ENCODE data around the gene APOBEC3C.
"Not testable (repeated sequence)": the region's sequence is repeated elsewhere in the genome, so short reads cannot be mapped to it uniquely, and the experiment has no call there.

APOBEC3C gene

GRCh38 chr22:38989466-38989865, 24.6 kb upstream of the APOBEC3C start:
- H3K4me1 Mint-ChIP-seq = peaks cover 74% of the 10 kb centered on the region
- peaks cover 29% of the 10 kb centered on the region for H3K27me3 Mint-ChIP-seq
- peaks cover 1% of the 10 kb centered on the region for H3K9me3 Mint-ChIP-seq
- DNase-seq = peak; percentile 68
- H3K36me3 Mint-ChIP-seq = peaks cover 3% of the 10 kb centered on the region
- H3K27ac Mint-ChIP-seq = peak overlapping the region; percentile 91
- CTCF ChIA-PET = interaction anchor here (0.9 to 1.1 kb wide), 2 partner anchors 14 to 16 kb away, joined by 3 read pairs; no protein-coding TSS in a partner anchor
- H3K4me3 Mint-ChIP-seq = peak overlapping the region; percentile 21

- not testable (repeated sequence) for H3K36me3 Mint-ChIP-seq, H3K27ac Mint-ChIP-seq, H3K4me3 Mint-ChIP-seq, H3K9me3 Mint-ChIP-seq
- CTCF ChIA-PET = interaction anchor here (2.4 kb wide), 1 partner anchor 10 kb away, joined by 11 read pairs; no protein-coding TSS in a partner anchor
- peak; percentile 34 for DNase-seq
- Mint-ChIP-seq H3K27me3 (peaks cover 56% of the 10 kb centered on the region), H3K4me1 (peaks cover 40% of the 10 kb centered on the region)
Measured at GRCh38 chr22:38992871-38993371, 21.1 kb upstream of the APOBEC3C start.

GRCh38 chr22:38996105-38996504, 18.0 kb upstream of the APOBEC3C start:
- Mint-ChIP-seq H3K27ac (no peak overlapping the region), H3K27me3 (peaks cover 65% of the 10 kb centered on the region), H3K4me1 (peaks cover 15% of the 10 kb centered on the region), H3K4me3 (no peak overlapping the region), H3K9me3 (peaks cover 6% of the 10 kb centered on the region), H3K36me3 (no peaks in the 10 kb centered on the region)
- CTCF ChIA-PET = interaction anchor here (1.5 to 2.0 kb wide), 2 partner anchors 10 to 127 kb away, joined by 7 to 9 read pairs; no protein-coding TSS in a partner anchor
- DNase-seq = no peak

GRCh38 chr22:38997518-38997917, 16.5 kb upstream of the APOBEC3C start:
- H3K9me3 Mint-ChIP-seq = peaks cover 6% of the 10 kb centered on the region
- H3K36me3 Mint-ChIP-seq = no peaks in the 10 kb centered on the region
- CTCF ChIA-PET = interaction anchor here (1.2 to 1.5 kb wide), 2 partner anchors 9 to 127 kb away, joined by 5 to 9 read pairs; no protein-coding TSS in a partner anchor
- H3K4me3 Mint-ChIP-seq = no peak overlapping the region
- peaks cover 62% of the 10 kb centered on the region for H3K27me3 Mint-ChIP-seq
- H3K4me1 Mint-ChIP-seq = peaks cover 15% of the 10 kb centered on the region
- no peak for DNase-seq
- no peak overlapping the region for H3K27ac Mint-ChIP-seq

GRCh38 chr22:39003165-39003638, 10.9 kb upstream of the APOBEC3C start:
- H3K36me3 Mint-ChIP-seq = no peaks in the 10 kb centered on the region
- no peak overlapping the region for H3K4me3 Mint-ChIP-seq

GRCh38 chr22:39007177-39007576, 6.9 kb upstream of the APOBEC3C start:
- CTCF ChIA-PET = interaction anchor here (0.6 to 2.7 kb wide), 8 partner anchors 11 to 300 kb away, joined by 3 to 9 read pairs (median 3); no protein-coding TSS in a partner anchor
- peaks cover 28% of the 10 kb centered on the region for H3K4me1 Mint-ChIP-seq
- no peak overlapping the region for H3K27ac Mint-ChIP-seq
- peaks cover 40% of the 10 kb centered on the region for H3K27me3 Mint-ChIP-seq
- no peak for DNase-seq
- no peaks in the 10 kb centered on the region for H3K36me3 Mint-ChIP-seq
- no peaks in the 10 kb centered on the region for H3K9me3 Mint-ChIP-seq
- no peak overlapping the region for H3K4me3 Mint-ChIP-seq

More at GRCh38 chr22:39003165-39003638, 10.9 kb upstream of the APOBEC3C start:
- H3K9me3 Mint-ChIP-seq = peaks cover 2% of the 10 kb centered on the region
- H3K27me3 Mint-ChIP-seq = peaks cover 49% of the 10 kb centered on the region
- DNase-seq = peak; percentile 86
- no peak overlapping the region for H3K27ac Mint-ChIP-seq
- CTCF ChIA-PET = interaction anchor here (0.5 to 4.6 kb wide), 24 partner anchors 10 to 308 kb away, joined by 3 to 81 read pairs (median 4); partner anchors contain the start of genes APOBEC3B and APOBEC3C
- H3K4me1 Mint-ChIP-seq = peaks cover 15% of the 10 kb centered on the region

- H3K4me3 Mint-ChIP-seq, H3K27ac Mint-ChIP-seq: not testable (repeated sequence)
Measured at GRCh38 chr22:39008271-39008850, 5.7 kb upstream of the APOBEC3C start.

GRCh38 chr22:39010946-39011345, 3.1 kb upstream of the APOBEC3C start:
- H3K4me1 Mint-ChIP-seq = peaks cover 44% of the 10 kb centered on the region

More at GRCh38 chr22:39008271-39008850, 5.7 kb upstream of the APOBEC3C start:
- H3K36me3 Mint-ChIP-seq, DNase-seq, H3K9me3 Mint-ChIP-seq: not testable (repeated sequence)
- Mint-ChIP-seq H3K4me1 (peaks cover 27% of the 10 kb centered on the region), H3K27me3 (peaks cover 35% of the 10 kb centered on the region)
- CTCF ChIA-PET = interaction anchor here (0.8 to 1.1 kb wide), 2 partner anchors 110 to 128 kb away, joined by 3 to 4 read pairs; no protein-coding TSS in a partner anchor

GRCh38 chr22:39012533-39013511, 1.2 kb upstream of the APOBEC3C start:
- Mint-ChIP-seq H3K4me3 (peak overlapping the region; percentile 48), H3K36me3 (peaks cover 17% of the 10 kb centered on the region), H3K9me3 (no peaks in the 10 kb centered on the region), H3K27ac (peak overlapping the region; percentile 80), H3K27me3 (peaks cover 9% of the 10 kb centered on the region), H3K4me1 (peaks cover 53% of the 10 kb centered on the region)
- DNase-seq = no peak
- CTCF ChIA-PET = interaction anchor here (0.6 to 2.2 kb wide), 6 partner anchors 9 to 143 kb away, joined by 3 to 11 read pairs (median 4); no protein-coding TSS in a partner anchor

More at GRCh38 chr22:39010946-39011345, 3.1 kb upstream of the APOBEC3C start:
- CTCF ChIA-PET = interaction anchor here (0.7 kb wide), 1 partner anchor 57 kb away, joined by 3 read pairs; no protein-coding TSS in a partner anchor
- no peaks in the 10 kb centered on the region for H3K9me3 Mint-ChIP-seq
- peaks cover 12% of the 10 kb centered on the region for H3K36me3 Mint-ChIP-seq
- H3K4me3 Mint-ChIP-seq = no peak overlapping the region
- no peak overlapping the region for H3K27ac Mint-ChIP-seq
- H3K27me3 Mint-ChIP-seq = peaks cover 17% of the 10 kb centered on the region
- DNase-seq = no peak

GRCh38 chr22:39013561-39013941, 506 bp upstream of the APOBEC3C start:
- H3K4me1 Mint-ChIP-seq = peaks cover 56% of the 10 kb centered on the region
- CTCF ChIA-PET = interaction anchor here (1.0 to 2.2 kb wide), 5 partner anchors 10 to 144 kb away, joined by 3 to 11 read pairs (median 4); no protein-coding TSS in a partner anchor
- H3K27ac Mint-ChIP-seq = peak overlapping the region; percentile 90
- H3K27me3 Mint-ChIP-seq, H3K9me3 Mint-ChIP-seq, DNase-seq: not testable (repeated sequence)
- H3K4me3 Mint-ChIP-seq = peak overlapping the region; percentile 98
- H3K36me3 Mint-ChIP-seq = peaks cover 22% of the 10 kb centered on the region

GRCh38 chr22:39014723-39015121, 665 bp downstream of the APOBEC3C start:
- H3K36me3 Mint-ChIP-seq = peaks cover 29% of the 10 kb centered on the region
- H3K27me3 Mint-ChIP-seq, H3K9me3 Mint-ChIP-seq, DNase-seq: not testable (repeated sequence)
- H3K4me1 Mint-ChIP-seq = peaks cover 64% of the 10 kb centered on the region
- H3K27ac Mint-ChIP-seq = peak overlapping the region; percentile 90
- H3K4me3 Mint-ChIP-seq = peak overlapping the region; percentile 98
- CTCF ChIA-PET = interaction anchor here (1.0 to 2.2 kb wide), 3 partner anchors 76 to 144 kb away, joined by 3 to 11 read pairs (median 7); no protein-coding TSS in a partner anchor

GRCh38 chr22:39016592-39016991, 2.5 kb downstream of the APOBEC3C start:
- Mint-ChIP-seq H3K27me3 (no peaks in the 10 kb centered on the region), H3K36me3 (peaks cover 36% of the 10 kb centered on the region), H3K27ac (no peak overlapping the region), H3K9me3 (no peaks in the 10 kb centered on the region), H3K4me1 (peaks cover 67% of the 10 kb centered on the region), H3K4me3 (peak overlapping the region; percentile 15)
- DNase-seq = no peak
- CTCF ChIA-PET = no interaction called here

- no peak for DNase-seq
- Mint-ChIP-seq H3K4me1 (peaks cover 68% of the 10 kb centered on the region), H3K27me3 (no peaks in the 10 kb centered on the region), H3K4me3 (no peak overlapping the region), H3K27ac (peak overlapping the region; percentile 49), H3K36me3 (peaks cover 44% of the 10 kb centered on the region), H3K9me3 (no peaks in the 10 kb centered on the region)
- CTCF ChIA-PET = no interaction called here
Measured at GRCh38 chr22:39017596-39018365, 3.7 kb downstream of the APOBEC3C start.

Data from activated naive CD4-positive, alpha-beta T cell treated with anti-CD3 and anti-CD28 coated beads, Interleukin-2, amount 10 ng/mL, durations not matched to agents 7 days and 5 days (primary cell).